Subcutaneous abdominal adipose tissue (tissue), 5 donors: ENCODE measurements around the gene GPALPP1.
"Not testable (repeated sequence)": the region's sequence is repeated elsewhere in the genome, so short reads cannot be mapped to it uniquely, and the experiment has no call there.

Experiments used
- H3K27ac ChIP-seq: one replicate; pipeline ENCODE4 v1.7.0; 2013; ENCODE audit warnings: low read depth, mild to moderate bottlenecking, inconsistent platforms, low read length, moderate library complexity
- H3K27me3 ChIP-seq, 5 donors: one replicate each; pipeline ENCODE4 v1.7.0; 2013; ENCODE audit warnings: low read length in 5 of 5, inconsistent platforms in 1 of 5; ENCODE audit not compliant: control insufficient read depth in 5 of 5, insufficient read depth in 4 of 5
- H3K36me3 ChIP-seq, 5 donors: one replicate each; pipeline ENCODE4 v1.7.0; 2013; ENCODE audit warnings: low read length in 5 of 5; ENCODE audit not compliant: control insufficient read depth in 5 of 5, insufficient read depth in 5 of 5
- H3K4me1 ChIP-seq, 5 donors: one replicate each; pipeline ENCODE4 v1.7.0; 2013; ENCODE audit warnings: low read length in 5 of 5, mild to moderate bottlenecking in 3 of 5, moderate library complexity in 1 of 5; ENCODE audit not compliant: control insufficient read depth in 5 of 5, insufficient read depth in 5 of 5
- H3K4me3 ChIP-seq, 5 donors: one replicate each; pipeline ENCODE4 v1.7.0; 2013; ENCODE audit warnings: low read length in 5 of 5, low read depth in 1 of 5
- H3K9ac ChIP-seq, 5 donors: one replicate each; pipeline ENCODE4 v1.7.0; 2013; ENCODE audit warnings: low read length in 5 of 5, mild to moderate bottlenecking in 4 of 5, moderate library complexity in 3 of 5
- H3K9me3 ChIP-seq, 5 donors: one replicate each; pipeline ENCODE4 v1.7.0; 2013; ENCODE audit warnings: low read length in 5 of 5; ENCODE audit not compliant: control insufficient read depth in 5 of 5
- donor health status: healthy.
- donor health status: healthy.
- donor health status: healthy.
- donor health status: healthy.
- donor health status: healthy.

Gene GPALPP1, protein sequence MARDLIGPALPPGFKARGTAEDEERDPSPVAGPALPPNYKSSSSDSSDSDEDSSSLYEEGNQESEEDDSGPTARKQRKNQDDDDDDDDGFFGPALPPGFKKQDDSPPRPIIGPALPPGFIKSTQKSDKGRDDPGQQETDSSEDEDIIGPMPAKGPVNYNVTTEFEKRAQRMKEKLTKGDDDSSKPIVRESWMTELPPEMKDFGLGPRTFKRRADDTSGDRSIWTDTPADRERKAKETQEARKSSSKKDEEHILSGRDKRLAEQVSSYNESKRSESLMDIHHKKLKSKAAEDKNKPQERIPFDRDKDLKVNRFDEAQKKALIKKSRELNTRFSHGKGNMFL

DNA sequence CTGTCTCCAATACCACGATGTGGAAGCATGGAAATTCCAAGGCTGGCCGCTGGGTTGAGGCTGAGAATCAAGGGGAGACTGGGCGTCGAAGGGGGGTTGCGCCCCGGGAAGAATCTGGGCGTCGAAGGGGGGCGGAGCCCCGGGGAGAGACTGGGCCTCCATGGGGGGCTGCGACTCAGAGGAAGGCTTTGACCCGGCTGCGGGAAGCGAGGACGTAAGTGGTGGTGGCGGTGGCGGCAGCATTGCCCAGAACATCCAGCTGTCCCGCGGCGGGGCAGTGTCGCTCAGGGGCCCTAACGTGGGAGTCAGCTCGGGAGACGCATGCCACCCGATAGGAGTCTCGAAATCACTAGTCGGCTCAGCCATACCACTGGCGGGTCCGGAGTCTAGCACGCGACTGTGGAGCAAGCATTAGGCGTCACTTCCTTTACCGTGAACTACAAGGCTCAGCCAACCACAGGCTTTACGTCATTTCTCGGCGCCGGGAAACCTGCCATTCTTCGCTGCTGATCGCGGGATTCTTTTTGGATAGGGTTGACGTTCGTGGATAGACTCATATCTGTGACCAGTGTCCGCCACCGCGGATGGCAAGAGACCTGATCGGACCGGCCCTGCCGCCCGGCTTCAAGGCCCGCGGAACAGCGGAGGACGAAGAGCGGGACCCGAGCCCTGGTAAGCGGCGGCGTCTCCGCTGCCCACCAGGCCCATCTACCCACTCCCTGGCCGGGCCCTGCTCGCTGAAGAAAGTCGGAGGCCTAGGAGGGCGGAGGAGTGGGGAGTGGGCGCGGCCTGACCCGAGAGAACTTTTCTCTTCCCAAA, at the start of gene GPALPP1, which contains the start of gene NUFIP1:
Gene GPALPP1, plus strand, starts transcription at position 468 of the 819 bp plus-strand sequence. Its CDS starts 117 bp downstream, at position 585.
Gene NUFIP1, minus strand, starts transcription at position 401 of the 819 bp plus-strand sequence. Its CDS starts 35 bp downstream, at position 366.
- Histone ChIP-seq H3K9me3 (no peaks in the 10 kb centered on the region), H3K4me1 (peaks cover 4 to 30% (median 27%) of the 10 kb centered on the region in 5 donors), H3K27ac (peak within 1 kb of the TSS; percentile 89), H3K9ac (peak within 1 kb of the TSS; percentile 73 to 100 (median 99)), H3K36me3 (peaks cover 0 to 7% (median 6%) of the 10 kb centered on the region in 5 donors), H3K4me3 (peak within 1 kb of the TSS; percentile 84 to 97 (median 97)), H3K27me3 (no peaks in the 10 kb centered on the region)

DNA sequence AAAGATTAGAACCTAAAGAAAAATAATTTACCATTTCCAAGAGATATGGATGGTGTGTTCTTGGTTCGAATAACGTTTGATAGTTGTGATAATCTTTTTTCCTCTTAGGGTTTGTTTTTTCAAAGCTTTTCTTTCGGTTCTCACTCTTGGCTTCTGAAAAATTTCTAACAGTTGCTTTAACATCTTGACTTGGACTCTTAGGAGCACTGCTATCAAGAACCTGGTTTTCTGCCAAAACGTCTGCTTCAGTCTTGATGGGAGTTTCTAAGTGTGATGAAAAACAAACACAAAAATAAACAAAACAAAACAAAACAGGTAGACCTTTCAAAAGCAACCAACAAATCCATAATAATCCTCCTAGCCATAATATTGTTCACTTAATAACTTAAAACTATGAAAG, 45.9 kb upstream of the GPALPP1 start:
- not testable (repeated sequence) for H3K27ac ChIP-seq, H3K4me3 ChIP-seq, H3K9ac ChIP-seq, H3K9me3 ChIP-seq, H3K36me3 ChIP-seq, H3K27me3 ChIP-seq, H3K4me1 ChIP-seq

DNA sequence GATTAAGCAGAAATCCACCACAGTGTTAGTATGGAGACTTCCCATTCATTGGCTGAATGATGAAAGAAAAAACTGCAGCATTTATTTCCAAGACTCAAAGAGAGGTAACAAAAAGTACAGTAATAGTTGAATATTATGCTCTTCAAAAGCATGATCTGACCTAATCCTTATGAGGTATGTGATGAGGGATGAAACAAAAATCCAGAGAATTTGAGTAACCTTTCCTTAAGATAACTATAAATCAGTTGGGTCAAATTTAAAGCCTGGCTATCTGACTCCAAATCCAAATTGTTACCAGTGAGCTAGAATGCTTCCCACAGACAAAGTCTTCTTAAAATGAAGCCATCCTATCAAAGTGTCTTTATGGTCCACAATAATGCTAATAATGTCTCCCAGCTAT, 38.2 kb upstream of the GPALPP1 start:
- Histone ChIP-seq H3K9me3 (no peaks in the 10 kb centered on the region), H3K4me3 (no peak overlapping the region), H3K27ac (no peak overlapping the region), H3K4me1 (no peaks in the 10 kb centered on the region), H3K9ac (no peak overlapping the region), H3K36me3 (peaks cover 0 to 17% (median 6%) of the 10 kb centered on the region in 5 donors), H3K27me3 (no peaks in the 10 kb centered on the region)

DNA sequence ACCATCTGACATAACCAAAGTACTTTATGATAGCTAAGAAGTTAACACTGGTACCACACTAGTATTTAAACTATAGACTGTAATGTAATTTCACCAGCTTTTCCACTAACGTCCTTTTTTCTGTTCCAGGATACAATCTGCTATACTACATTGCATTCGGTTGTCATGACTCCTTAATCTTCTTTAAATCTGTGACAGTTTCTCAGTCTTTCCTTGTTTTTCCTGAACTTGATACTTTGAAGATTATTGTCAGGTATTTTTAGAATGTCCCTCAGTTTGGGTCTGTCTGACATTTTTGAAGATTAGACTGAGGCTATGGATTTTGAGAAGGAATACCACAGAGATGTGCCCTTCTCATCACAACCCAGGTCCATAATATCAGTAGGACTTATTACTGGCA, 36.7 kb upstream of the GPALPP1 start:
- H3K9ac ChIP-seq, result no peak overlapping the region
- no peak overlapping the region for H3K27ac ChIP-seq
- H3K36me3 ChIP-seq, result peaks cover 0 to 15% (median 6%) of the 10 kb centered on the region in 5 donors
- H3K4me3 ChIP-seq, result no peak overlapping the region
- H3K4me1 ChIP-seq, result no peaks in the 10 kb centered on the region
- no peaks in the 10 kb centered on the region for H3K27me3 ChIP-seq
- no peaks in the 10 kb centered on the region for H3K9me3 ChIP-seq

DNA sequence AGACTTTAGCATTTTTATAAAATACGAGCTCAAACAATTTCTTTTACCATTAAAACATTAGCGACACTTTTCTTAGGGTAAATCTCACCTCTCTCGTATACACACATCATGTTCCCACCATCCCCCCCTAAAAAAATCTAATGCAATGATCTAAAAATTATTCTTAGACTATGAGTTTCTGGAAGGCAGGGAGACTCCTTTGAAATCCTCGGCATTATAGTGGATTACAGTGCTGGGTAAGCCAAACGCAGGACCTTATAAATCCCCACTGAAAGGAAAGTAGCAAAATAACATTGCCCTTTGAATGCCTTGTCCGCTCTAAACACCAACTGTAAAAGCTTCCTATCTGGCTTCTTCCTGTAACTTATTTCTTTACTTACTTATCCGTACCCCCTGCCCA, 35.1 kb upstream of the GPALPP1 start:
- Histone ChIP-seq H3K36me3 (peaks cover 0 to 16% (median 7%) of the 10 kb centered on the region in 5 donors), H3K27ac (no peak overlapping the region), H3K9ac (no peak overlapping the region), H3K4me3 (no peak overlapping the region), H3K27me3 (no peaks in the 10 kb centered on the region), H3K9me3 (no peaks in the 10 kb centered on the region), H3K4me1 (no peaks in the 10 kb centered on the region)

DNA sequence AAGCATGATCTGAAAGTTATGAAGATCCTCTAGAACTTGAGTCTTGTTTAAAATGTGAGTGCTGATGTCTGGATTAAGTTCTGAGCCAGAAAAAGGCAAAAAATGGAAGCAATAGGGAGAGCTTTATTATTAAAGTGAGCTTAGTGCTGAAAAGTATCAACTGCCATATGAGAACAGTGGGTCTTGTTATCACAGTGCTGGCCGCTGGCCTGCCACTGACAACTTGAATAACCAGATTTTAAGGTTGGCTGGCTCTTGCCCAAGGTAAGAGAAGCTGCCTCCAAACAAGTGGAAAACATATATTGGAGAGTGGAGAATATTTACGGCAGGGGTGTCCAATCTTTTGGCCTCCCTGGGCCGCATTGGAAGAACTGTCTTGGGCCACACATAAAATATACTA, 33.9 kb upstream of the GPALPP1 start:
- Histone ChIP-seq H3K4me1 (no peaks in the 10 kb centered on the region), H3K27ac (no peak overlapping the region), H3K27me3 (no peaks in the 10 kb centered on the region), H3K9ac (no peak overlapping the region), H3K4me3 (no peak overlapping the region), H3K9me3 (no peaks in the 10 kb centered on the region), H3K36me3 (peaks cover 0 to 15% (median 5%) of the 10 kb centered on the region in 5 donors)

DNA sequence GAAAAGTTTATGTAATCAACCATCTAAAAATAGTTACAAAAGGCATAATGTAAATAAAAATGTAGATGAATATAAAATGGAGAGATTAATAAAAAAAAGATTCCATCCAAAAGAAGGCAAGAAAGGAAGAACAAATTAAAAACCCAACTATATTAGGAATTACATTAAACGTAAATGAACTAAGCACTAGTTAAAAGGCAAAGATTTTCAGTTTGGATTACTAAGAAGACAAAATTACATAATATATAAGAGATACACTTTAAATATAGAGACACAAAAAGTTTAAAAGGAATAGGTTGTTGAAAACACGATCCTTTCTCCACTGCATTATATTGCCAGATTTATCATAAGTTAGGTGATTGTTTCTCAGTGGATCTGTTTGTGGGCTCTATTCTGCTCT, 27.3 kb upstream of the GPALPP1 start:
- no peak overlapping the region for H3K4me3 ChIP-seq
- no peaks in the 10 kb centered on the region for H3K4me1 ChIP-seq
- no peak overlapping the region for H3K9ac ChIP-seq
- no peak overlapping the region for H3K27ac ChIP-seq
- peaks cover 2 to 16% (median 12%) of the 10 kb centered on the region in 5 donors for H3K9me3 ChIP-seq
- peaks cover 15 to 42% (median 30%) of the 10 kb centered on the region in 5 donors for H3K36me3 ChIP-seq
- H3K27me3 ChIP-seq, result no peaks in the 10 kb centered on the region

DNA sequence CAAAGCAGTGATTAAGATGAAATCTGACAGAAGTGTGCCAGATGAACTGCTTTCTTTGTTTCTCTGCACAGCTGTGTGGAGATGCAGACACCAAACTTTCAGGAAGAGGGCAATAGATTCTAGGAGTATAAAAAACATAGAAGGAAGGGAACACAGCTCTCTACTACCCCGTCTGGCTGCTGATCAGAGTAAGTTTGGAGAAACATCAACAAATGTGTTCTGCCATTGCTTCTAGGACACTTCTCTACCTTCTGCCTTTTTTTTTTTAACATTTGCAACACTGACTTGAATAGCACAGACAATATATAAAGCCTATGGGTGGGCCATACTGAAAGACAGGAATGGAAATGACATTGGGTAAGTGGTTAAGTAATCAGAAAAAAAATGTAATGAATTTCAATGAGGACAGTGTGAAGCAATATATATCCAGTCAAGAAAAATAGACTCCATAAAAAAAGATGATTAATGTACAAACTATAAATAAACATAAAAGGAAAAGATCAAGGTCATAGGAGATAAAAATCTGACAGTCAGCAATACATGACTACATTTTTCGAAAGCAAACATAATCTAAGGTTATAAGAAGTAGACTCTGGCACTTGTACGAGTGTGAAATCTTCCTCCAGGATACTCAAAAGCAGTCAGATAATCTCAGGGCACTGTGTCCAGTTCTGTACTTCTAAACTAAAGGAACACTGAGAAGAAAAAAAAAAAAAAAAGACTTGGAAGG, 21.5 kb upstream of the GPALPP1 start:
- no peaks in the 10 kb centered on the region for H3K4me1 ChIP-seq
- peaks cover 0 to 2% (median 0%) of the 10 kb centered on the region in 5 donors for H3K9me3 ChIP-seq
- peaks cover 9 to 28% (median 18%) of the 10 kb centered on the region in 5 donors for H3K36me3 ChIP-seq
- no peak overlapping the region for H3K9ac ChIP-seq
- no peak overlapping the region for H3K27ac ChIP-seq
- H3K27me3 ChIP-seq, result no peaks in the 10 kb centered on the region
- H3K4me3 ChIP-seq, result no peak overlapping the region

DNA sequence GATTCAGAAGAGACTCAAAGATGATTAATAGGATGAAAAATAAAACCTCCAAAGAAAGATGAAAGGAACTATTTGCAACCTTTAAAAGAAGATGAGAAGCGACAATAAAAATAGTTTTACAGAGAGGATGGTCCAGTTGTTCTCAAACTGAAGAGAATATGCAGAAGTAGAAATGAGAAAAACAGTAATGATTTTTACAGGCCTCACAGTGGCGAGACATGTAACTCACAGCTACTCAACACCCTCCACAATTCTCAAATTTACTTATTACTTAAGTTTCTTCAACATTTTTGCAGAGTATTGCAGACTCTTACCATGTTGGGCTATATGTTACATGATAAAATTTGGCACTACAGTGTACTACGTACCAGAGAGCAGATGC, 20.9 kb upstream of the GPALPP1 start:
- no peaks in the 10 kb centered on the region for H3K27me3 ChIP-seq
- no peak overlapping the region for H3K27ac ChIP-seq
- no peak overlapping the region for H3K9ac ChIP-seq
- no peak overlapping the region for H3K4me3 ChIP-seq
- H3K36me3 ChIP-seq, result peaks cover 9 to 23% (median 17%) of the 10 kb centered on the region in 5 donors
- peaks cover 0 to 2% (median 0%) of the 10 kb centered on the region in 5 donors for H3K4me1 ChIP-seq
- H3K9me3 ChIP-seq, result no peaks in the 10 kb centered on the region
